HEK293T (cell line): ENCODE measurements around the gene ANGPT4.
"Not testable (repeated sequence)": the region's sequence is repeated elsewhere in the genome, so short reads cannot be mapped to it uniquely, and the experiment has no call there.

Source experiments
- CTCF ChIA-PET: fragments of 350-600 bp; formaldehyde crosslinking; extraction: SDS; loops from one replicate; lab custom pipeline; 2021; ENCODE audit warnings: antibody characterized with exemption, inconsistent platforms; lab: Yijun Ruan, JAX
- POLR2A ChIA-PET: fragments of 350-600 bp; formaldehyde crosslinking; extraction: SDS; loops from one replicate; lab custom pipeline; 2020; ENCODE audit warnings: antibody characterized with exemption, inconsistent platforms; lab: Yijun Ruan, JAX
- DNase-seq: peaks from one replicate; pipeline ENCODE4 v3.0.0; 2012; ENCODE audit warnings: mixed read lengths; ENCODE audit errors: extremely low spot score
- ARNT ChIP-seq: fragments of 450-650 bp; IDR thresholded peaks from 2 replicates; pipeline ENCODE4 v1.6.1; 2017; ENCODE audit warnings: mild to moderate bottlenecking
- BHLHE40 ChIP-seq: fragments of 450-650 bp; IDR thresholded peaks from 2 replicates; pipeline ENCODE4 v1.6.1; 2016; ENCODE audit warnings: mild to moderate bottlenecking, moderate library complexity, borderline replicate concordance
- CTBP1 ChIP-seq: fragments of 450-650 bp; IDR thresholded peaks from 2 replicates; pipeline ENCODE4 v1.6.1; 2016; ENCODE audit warnings: borderline replicate concordance
- ELF4 ChIP-seq: fragments of 450-650 bp; IDR thresholded peaks from 2 replicates; pipeline ENCODE4 v1.6.1; 2017; ENCODE audit warnings: antibody characterized with exemption
- FOXA1 ChIP-seq: fragments of 450-650 bp; IDR thresholded peaks from 2 replicates; pipeline ENCODE4 v1.6.1; 2016; ENCODE audit warnings: mild to moderate bottlenecking
- FOXK2 ChIP-seq: fragments of 450-650 bp; IDR thresholded peaks from 2 replicates; pipeline ENCODE4 v1.6.1; 2016; ENCODE audit warnings: mild to moderate bottlenecking
- FOXM1 ChIP-seq: fragments of 450-650 bp; IDR thresholded peaks from 2 replicates; pipeline ENCODE4 v1.6.1; 2017; ENCODE audit warnings: mild to moderate bottlenecking, borderline replicate concordance
- HDGF ChIP-seq: fragments of 450-650 bp; IDR thresholded peaks from 2 replicates; pipeline ENCODE4 v1.6.1; 2017; ENCODE audit warnings: antibody characterized with exemption, borderline replicate concordance
- L3MBTL2 ChIP-seq: fragments of 450-650 bp; conservative IDR thresholded peaks from 2 replicates; pipeline ENCODE4 v1.6.1; 2016; ENCODE audit warnings: mild to moderate bottlenecking
- LEF1 ChIP-seq: fragments of 450-650 bp; IDR thresholded peaks from 2 replicates; pipeline ENCODE4 v1.6.1; 2017; ENCODE audit warnings: mild to moderate bottlenecking, borderline replicate concordance
- NFRKB ChIP-seq: fragments of 450-650 bp; IDR thresholded peaks from 2 replicates; pipeline ENCODE4 v1.6.1; 2016; ENCODE audit warnings: mild to moderate bottlenecking, moderate library complexity
- PKNOX1 ChIP-seq: fragments of 450-650 bp; IDR thresholded peaks from 2 replicates; pipeline ENCODE4 v1.6.1; 2016
- SP1 ChIP-seq: fragments of 450-650 bp; IDR thresholded peaks from 2 replicates; pipeline ENCODE4 v1.6.1; 2017
- SUZ12 ChIP-seq: fragments of 450-650 bp; IDR thresholded peaks from 2 replicates; pipeline ENCODE4 v1.6.1; 2016; ENCODE audit warnings: mild to moderate bottlenecking
- TARDBP ChIP-seq: fragments of 450-650 bp; IDR thresholded peaks from 2 replicates; pipeline ENCODE4 v1.6.1; 2016
- ZNF384 ChIP-seq: fragments of 450-650 bp; IDR thresholded peaks from 2 replicates; pipeline ENCODE4 v1.6.1; 2016

Gene ANGPT4

GRCh38 chr20:831251-831650 lies 84.9 kb downstream of the ANGPT4 start:
- TF ChIP-seq CTBP1 (no peak), HDGF (no peak), FOXA1 (no peak), NFRKB (no peak), ARNT (no peak), FOXK2 (no peak)
- DNase-seq: no peak
- POLR2A ChIA-PET: no interaction called here
- CTCF ChIA-PET: no interaction called here

GRCh38 chr20:830011-830521 lies 86.1 kb downstream of the ANGPT4 start:
- DNase-seq: no peak
- ChIA-PET CTCF (no interaction called here), POLR2A (no interaction called here)
- no peak for TF ChIP-seq SP1
- TF ChIP-seq L3MBTL2: no peak
- no peak for TF ChIP-seq CTBP1
- no peak for TF ChIP-seq PKNOX1
- no peak for TF ChIP-seq HDGF
- no peak for TF ChIP-seq FOXK2
- TF ChIP-seq BHLHE40: no peak
- no peak for TF ChIP-seq FOXA1
- no peak for TF ChIP-seq FOXM1
- no peak for TF ChIP-seq TARDBP
- no peak for TF ChIP-seq SUZ12
- no peak for TF ChIP-seq LEF1
- no peak for TF ChIP-seq ZNF384
- TF ChIP-seq ARNT: no peak
- TF ChIP-seq ELF4: no peak
- no peak for TF ChIP-seq NFRKB

GRCh38 chr20:829551-829950 lies 86.6 kb downstream of the ANGPT4 start:
- no peak for DNase-seq
- ChIA-PET CTCF (no interaction called here), POLR2A (no interaction called here)
- no peak for TF ChIP-seq FOXM1
- no peak for TF ChIP-seq PKNOX1
- no peak for TF ChIP-seq FOXA1
- no peak for TF ChIP-seq ARNT
- no peak for TF ChIP-seq ELF4
- no peak for TF ChIP-seq BHLHE40
- TF ChIP-seq TARDBP: no peak
- no peak for TF ChIP-seq ZNF384

GRCh38 chr20:828987-829386 lies 87.1 kb downstream of the ANGPT4 start:
- CTCF ChIA-PET: no interaction called here
- no peak for DNase-seq
- POLR2A ChIA-PET: no interaction called here
- TF ChIP-seq PKNOX1: no peak
- TF ChIP-seq L3MBTL2: no peak

- CTCF ChIA-PET, DNase-seq: not testable (repeated sequence)
- POLR2A ChIA-PET: interaction anchor here (0.6 kb wide), 1 partner anchor 1367 kb away, joined by 3 read pairs; no protein-coding TSS in a partner anchor
Observed at GRCh38 chr20:827981-828380, 88.2 kb downstream of the ANGPT4 start.

- TF ChIP-seq CTBP1 (no peak), SUZ12 (no peak), ELF4 (no peak), PKNOX1 (no peak), TARDBP (no peak), NFRKB (no peak), FOXA1 (no peak)
- no peak for DNase-seq
- POLR2A ChIA-PET: no interaction called here
- CTCF ChIA-PET: no interaction called here
Observed at GRCh38 chr20:826695-827323, 89.3 kb downstream of the ANGPT4 start.
